ENCODE results near the gene TWIST2. TPM values are rescaled to one million over a fixed set of nuclear protein-coding genes. Genes with fewer than 3 reads are reported as not detected.

Gene TWIST2
- total and polyA plus RNA-seq, 10 of the 15 experiments (the other 5 are each of a cell fraction or from before 2014, with no cell fraction given) = not detected

- H3K4me1 ChIP-seq (ENCODE audit: control insufficient read depth, insufficient read depth, low read length) = no peaks in the 10 kb centered on the region
- H4K20me1 ChIP-seq (ENCODE audit: control insufficient read depth, insufficient read depth) = no peaks in the 10 kb centered on the region
- ATAC-seq (no peak), DNase-seq (ENCODE audit: low read depth, low spot score) (no peak), FAIRE-seq (peak; percentile 65)
- ChIA-PET RAD21 (ENCODE audit: unreplicated experiment) (no interaction called here), SMC1A (ENCODE audit: uncharacterized antibody, unreplicated experiment) (no interaction called here), POLR2A (no interaction called here), CTCF (no interaction called here)
- H3K27me3 ChIP-seq (replicated peaks in 1 of 2; ENCODE audit: control insufficient read depth in 2 of 2, insufficient read depth in 2 of 2, low read length in 1 of 2) = no peaks in the 10 kb centered on the region; a peak in 1 of 4 replicates
- H3K36me3 ChIP-seq (ENCODE audit: control insufficient read depth in 2 of 2, insufficient read depth in 2 of 2, low read length in 1 of 2) = no peaks in the 10 kb centered on the region
- no TSS peak for BruUV-seq (replicated peaks)
- H3K9me3 ChIP-seq (replicated peaks; ENCODE audit: control insufficient read depth, insufficient read depth, low read length) = no peaks in the 10 kb centered on the region
- no peak overlapping the region for H3K4me2 ChIP-seq (ENCODE audit: control insufficient read depth, insufficient read depth)
- H3K9ac ChIP-seq (ENCODE audit: control insufficient read depth, insufficient read depth, low read length) = no peak overlapping the region
- no peak overlapping the region for H3K4me3 ChIP-seq
- intact Hi-C loops (cut with micrococcal nuclease; ENCODE audit: unreplicated experiment) = no loop called here
- in situ Hi-C loops (cut with MboI) = no loop called here
- WGBS (ENCODE audit: insufficient coverage, insufficient replicate concordance, low lambda C conversion rate, missing lambda C conversion rate) = 0% methylated on average over 4 of the region's 4 CpGs
- H3K27ac ChIP-seq (ENCODE audit: control insufficient read depth, insufficient read depth) = no peak overlapping the region
- H3K79me2 ChIP-seq (ENCODE audit: control insufficient read depth, insufficient read depth, low read length) = no peaks in the 10 kb centered on the region
- H2AFZ ChIP-seq (ENCODE audit: control insufficient read depth, low read depth, low read length) = no peak overlapping the region
- TF ChIP-seq, protein P1, sequence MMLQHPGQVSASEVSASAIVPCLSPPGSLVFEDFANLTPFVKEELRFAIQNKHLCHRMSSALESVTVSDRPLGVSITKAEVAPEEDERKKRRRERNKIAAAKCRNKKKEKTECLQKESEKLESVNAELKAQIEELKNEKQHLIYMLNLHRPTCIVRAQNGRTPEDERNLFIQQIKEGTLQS (IDR thresholded peaks at IDR 0.05; ENCODE audit: borderline replicate concordance, extremely low read depth, low read depth, low read length) = no peak
- TF ChIP-seq, protein P2, sequence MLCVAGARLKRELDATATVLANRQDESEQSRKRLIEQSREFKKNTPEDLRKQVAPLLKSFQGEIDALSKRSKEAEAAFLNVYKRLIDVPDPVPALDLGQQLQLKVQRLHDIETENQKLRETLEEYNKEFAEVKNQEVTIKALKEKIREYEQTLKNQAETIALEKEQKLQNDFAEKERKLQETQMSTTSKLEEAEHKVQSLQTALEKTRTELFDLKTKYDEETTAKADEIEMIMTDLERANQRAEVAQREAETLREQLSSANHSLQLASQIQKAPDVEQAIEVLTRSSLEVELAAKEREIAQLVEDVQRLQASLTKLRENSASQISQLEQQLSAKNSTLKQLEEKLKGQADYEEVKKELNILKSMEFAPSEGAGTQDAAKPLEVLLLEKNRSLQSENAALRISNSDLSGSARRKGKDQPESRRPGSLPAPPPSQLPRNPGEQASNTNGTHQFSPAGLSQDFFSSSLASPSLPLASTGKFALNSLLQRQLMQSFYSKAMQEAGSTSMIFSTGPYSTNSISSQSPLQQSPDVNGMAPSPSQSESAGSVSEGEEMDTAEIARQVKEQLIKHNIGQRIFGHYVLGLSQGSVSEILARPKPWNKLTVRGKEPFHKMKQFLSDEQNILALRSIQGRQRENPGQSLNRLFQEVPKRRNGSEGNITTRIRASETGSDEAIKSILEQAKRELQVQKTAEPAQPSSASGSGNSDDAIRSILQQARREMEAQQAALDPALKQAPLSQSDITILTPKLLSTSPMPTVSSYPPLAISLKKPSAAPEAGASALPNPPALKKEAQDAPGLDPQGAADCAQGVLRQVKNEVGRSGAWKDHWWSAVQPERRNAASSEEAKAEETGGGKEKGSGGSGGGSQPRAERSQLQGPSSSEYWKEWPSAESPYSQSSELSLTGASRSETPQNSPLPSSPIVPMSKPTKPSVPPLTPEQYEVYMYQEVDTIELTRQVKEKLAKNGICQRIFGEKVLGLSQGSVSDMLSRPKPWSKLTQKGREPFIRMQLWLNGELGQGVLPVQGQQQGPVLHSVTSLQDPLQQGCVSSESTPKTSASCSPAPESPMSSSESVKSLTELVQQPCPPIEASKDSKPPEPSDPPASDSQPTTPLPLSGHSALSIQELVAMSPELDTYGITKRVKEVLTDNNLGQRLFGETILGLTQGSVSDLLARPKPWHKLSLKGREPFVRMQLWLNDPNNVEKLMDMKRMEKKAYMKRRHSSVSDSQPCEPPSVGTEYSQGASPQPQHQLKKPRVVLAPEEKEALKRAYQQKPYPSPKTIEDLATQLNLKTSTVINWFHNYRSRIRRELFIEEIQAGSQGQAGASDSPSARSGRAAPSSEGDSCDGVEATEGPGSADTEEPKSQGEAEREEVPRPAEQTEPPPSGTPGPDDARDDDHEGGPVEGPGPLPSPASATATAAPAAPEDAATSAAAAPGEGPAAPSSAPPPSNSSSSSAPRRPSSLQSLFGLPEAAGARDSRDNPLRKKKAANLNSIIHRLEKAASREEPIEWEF (IDR thresholded peaks at IDR 0.05; ENCODE audit: insufficient replicate concordance, low read depth, low read length) = no peak
- TF ChIP-seq ZNF207 (IDR thresholded peaks at IDR 0.05; ENCODE audit: borderline replicate concordance) (no peak), SKIL (IDR thresholded peaks at IDR 0.05; ENCODE audit: low read depth, poor library complexity, severe bottlenecking) (no peak), ZNF687 (IDR thresholded peaks at IDR 0.05) (no peak), CBFB (IDR thresholded peaks at IDR 0.05; ENCODE audit: low read depth) (no peak), NR2C2 (IDR thresholded peaks at IDR 0.05; ENCODE audit: borderline replicate concordance, control insufficient read depth, insufficient read length, low read depth) (no peak), MEF2B (IDR thresholded peaks at IDR 0.05; ENCODE audit: partially characterized antibody, poor library complexity, severe bottlenecking) (no peak), NBN (IDR thresholded peaks at IDR 0.05) (no peak), HCFC1 (IDR thresholded peaks at IDR 0.05; ENCODE audit: low read length) (no peak), PAX5 (IDR thresholded peaks at IDR 0.05; ENCODE audit: borderline replicate concordance, low read depth, low read length) (no peak)
These were observed 31.9 kb downstream of the TWIST2 start for GRCh38 chr2:238879621-238880377.
